ENCODE data around the gene NCBP2.
A peak's percentile ranks its signal among the peaks of the same experiment; 100 is the strongest.

Gene NCBP2

GRCh38 chr3:196942226-196942914, at the start of gene NCBP2:
NCBP2 (minus strand) TSS chr3:196942528; CDS start chr3:196942503, 25 bp downstream.
- peaks cover 13% of the 10 kb centered on the region for H3K4me1 ChIP-seq (ENCODE audit: insufficient read depth, low read length)
- H3K9me3 ChIP-seq (ENCODE audit: low read length) = no peaks in the 10 kb centered on the region
- peak within 1 kb of the TSS; percentile 96 for H3K9ac ChIP-seq (ENCODE audit: low read length)
- no peaks in the 10 kb centered on the region for H3K27me3 ChIP-seq (ENCODE audit: control insufficient read depth in 1 of 2, insufficient read depth in 2 of 2, low read length in 2 of 2)
- peak within 1 kb of the TSS; percentile 66 to 98 for H3K4me3 ChIP-seq (ENCODE audit: low read depth in 1 of 2, low read length in 2 of 2)
- H3K27ac ChIP-seq (ENCODE audit: low read depth, low read length) = peak within 1 kb of the TSS; percentile 82
- peaks cover 21% of the 10 kb centered on the region for H3K36me3 ChIP-seq (ENCODE audit: insufficient read depth, low read length)

DNA sequence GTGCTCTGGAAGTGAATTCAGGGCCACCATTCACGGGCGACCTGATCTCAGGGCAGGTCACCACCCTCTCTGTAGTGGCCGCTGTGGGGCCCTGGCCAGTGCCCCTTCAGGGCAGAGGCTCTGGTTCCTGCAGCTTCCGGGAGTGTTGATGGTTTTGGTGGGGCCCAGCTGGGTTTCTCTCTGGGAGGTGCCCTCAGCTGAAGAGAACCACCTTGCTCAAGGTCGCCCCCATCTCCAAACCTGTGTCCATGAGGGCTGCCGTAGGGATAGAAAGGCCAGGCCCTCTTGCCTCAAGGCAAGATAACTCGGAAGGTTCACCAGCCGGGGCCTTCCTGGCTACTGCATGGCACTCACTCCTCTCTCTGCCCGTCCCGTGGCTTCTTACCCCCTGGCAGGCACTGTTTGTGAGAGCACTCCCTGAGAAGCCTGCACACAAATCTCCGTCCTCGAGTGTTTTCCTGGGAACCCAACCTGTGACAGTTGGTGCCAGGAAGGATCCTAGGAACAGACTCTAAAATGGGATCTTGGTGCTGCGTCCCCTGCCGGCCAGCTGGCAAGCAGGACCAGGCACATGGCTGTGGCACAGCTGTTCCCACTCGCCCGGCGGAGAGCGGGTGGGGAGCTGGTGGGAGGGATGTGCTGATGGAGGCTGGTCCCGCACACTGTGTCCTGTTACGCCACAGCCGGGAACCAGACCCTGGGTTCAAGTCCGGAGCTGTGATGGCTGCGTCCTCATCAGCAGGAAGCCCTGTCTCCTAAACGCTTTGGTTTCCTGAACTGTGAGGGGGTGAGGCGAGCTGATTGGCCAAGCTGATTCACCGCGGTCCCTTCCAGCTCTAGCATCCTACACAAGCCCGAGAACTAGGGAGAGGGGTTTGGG, 49.5 kb upstream of the NCBP2 start:
- no peak overlapping the region for H3K4me3 ChIP-seq (ENCODE audit: low read depth in 1 of 2, low read length in 2 of 2)
- H3K4me1 ChIP-seq (ENCODE audit: insufficient read depth, low read length) = no peaks in the 10 kb centered on the region
- H3K36me3 ChIP-seq (ENCODE audit: insufficient read depth, low read length) = no peaks in the 10 kb centered on the region
- H3K9me3 ChIP-seq (ENCODE audit: low read length) = no peaks in the 10 kb centered on the region
- H3K27me3 ChIP-seq (ENCODE audit: control insufficient read depth in 1 of 2, insufficient read depth in 2 of 2, low read length in 2 of 2) = no peaks in the 10 kb centered on the region
- H3K27ac ChIP-seq (ENCODE audit: low read depth, low read length) = no peak overlapping the region
- no peak overlapping the region for H3K9ac ChIP-seq (ENCODE audit: low read length)

DNA sequence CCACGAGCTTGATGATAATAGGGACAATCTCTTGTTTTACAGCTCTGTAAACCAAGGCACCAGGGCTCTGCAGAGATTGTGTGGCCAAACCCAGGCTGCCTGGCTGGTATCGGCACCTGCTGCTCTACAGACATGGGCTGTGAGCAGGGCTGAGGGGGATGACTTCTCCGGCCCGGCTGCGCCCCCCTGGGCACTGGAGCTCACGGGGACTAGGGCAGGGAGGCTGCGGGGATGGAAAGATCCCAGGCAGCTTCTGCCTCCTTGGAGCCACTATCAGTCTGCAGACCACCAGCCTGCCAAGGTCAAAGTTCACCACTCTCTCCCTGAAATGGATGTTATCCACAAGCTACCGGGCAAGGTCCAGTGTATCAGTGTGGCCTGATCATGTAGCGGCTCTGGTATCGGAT, 48.3 kb upstream of the NCBP2 start:
- Histone ChIP-seq H3K4me1 (ENCODE audit: insufficient read depth, low read length) (no peaks in the 10 kb centered on the region), H3K27me3 (ENCODE audit: control insufficient read depth in 1 of 2, insufficient read depth in 2 of 2, low read length in 2 of 2) (no peaks in the 10 kb centered on the region), H3K27ac (ENCODE audit: low read depth, low read length) (no peak overlapping the region), H3K4me3 (ENCODE audit: low read depth in 1 of 2, low read length in 2 of 2) (no peak overlapping the region), H3K9ac (ENCODE audit: low read length) (no peak overlapping the region), H3K36me3 (ENCODE audit: insufficient read depth, low read length) (no peaks in the 10 kb centered on the region), H3K9me3 (ENCODE audit: low read length) (no peaks in the 10 kb centered on the region)

DNA sequence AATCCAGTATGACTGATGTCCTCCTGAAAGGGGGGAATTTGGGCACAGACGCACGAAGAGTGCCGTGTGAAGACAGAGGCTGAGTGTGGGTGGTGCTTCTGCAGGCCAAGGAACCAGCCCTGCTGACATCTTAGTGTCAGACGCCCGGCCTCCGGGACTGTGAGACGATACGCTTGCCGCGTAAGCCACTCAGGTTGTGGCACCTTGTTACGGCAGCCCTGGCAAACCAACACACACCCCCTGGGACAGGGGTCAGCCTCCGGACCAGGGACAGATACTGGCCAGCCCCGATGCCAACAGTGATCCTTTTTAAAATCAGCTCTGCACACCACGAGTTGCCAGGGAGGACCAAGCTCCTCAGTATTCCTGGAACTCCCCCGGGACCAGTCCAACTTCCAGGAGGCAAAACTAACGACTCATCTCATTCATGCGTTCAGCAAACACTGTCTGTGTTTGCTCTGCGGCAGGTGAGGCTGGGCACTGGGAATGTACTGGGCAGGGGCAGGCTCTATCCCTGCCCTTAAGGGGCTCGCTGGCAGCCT, 47.5 kb upstream of the NCBP2 start:
- Histone ChIP-seq H3K9me3 (ENCODE audit: low read length) (no peaks in the 10 kb centered on the region), H3K27ac (ENCODE audit: low read depth, low read length) (no peak overlapping the region), H3K4me3 (ENCODE audit: low read depth in 1 of 2, low read length in 2 of 2) (no peak overlapping the region), H3K4me1 (ENCODE audit: insufficient read depth, low read length) (no peaks in the 10 kb centered on the region), H3K27me3 (ENCODE audit: control insufficient read depth in 1 of 2, insufficient read depth in 2 of 2, low read length in 2 of 2) (no peaks in the 10 kb centered on the region), H3K36me3 (ENCODE audit: insufficient read depth, low read length) (no peaks in the 10 kb centered on the region), H3K9ac (ENCODE audit: low read length) (no peak overlapping the region)

- Histone ChIP-seq H3K36me3 (ENCODE audit: insufficient read depth, low read length) (no peaks in the 10 kb centered on the region), H3K4me3 (ENCODE audit: low read depth in 1 of 2, low read length in 2 of 2) (no peak overlapping the region), H3K27ac (ENCODE audit: low read depth, low read length) (no peak overlapping the region), H3K27me3 (ENCODE audit: control insufficient read depth in 1 of 2, insufficient read depth in 2 of 2, low read length in 2 of 2) (no peaks in the 10 kb centered on the region), H3K9ac (ENCODE audit: low read length) (no peak overlapping the region), H3K4me1 (ENCODE audit: insufficient read depth, low read length) (no peaks in the 10 kb centered on the region), H3K9me3 (ENCODE audit: low read length) (no peaks in the 10 kb centered on the region)
These were observed 46.1 kb upstream of the NCBP2 start for GRCh38 chr3:196988241-196989029.

DNA sequence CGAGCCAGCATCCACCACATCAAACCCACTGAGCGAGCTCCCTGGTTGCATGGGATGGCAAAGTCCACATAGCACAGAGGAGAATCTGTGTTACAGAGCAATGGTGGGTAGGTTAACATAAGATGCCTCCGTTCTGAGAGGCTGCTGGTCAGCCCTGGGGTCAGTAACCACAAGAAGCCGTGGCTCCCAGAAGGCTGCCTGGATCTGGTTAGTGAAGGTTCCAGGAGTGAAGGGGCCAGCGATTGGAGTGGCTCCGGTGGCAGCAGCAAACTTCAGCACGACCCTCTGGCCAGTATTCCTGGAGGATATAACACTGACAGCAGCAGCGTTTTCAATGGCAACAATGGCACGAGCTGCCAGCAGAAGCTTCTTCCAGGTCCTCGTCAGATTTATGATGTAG, 44.7 kb upstream of the NCBP2 start:
- Histone ChIP-seq H3K4me1 (ENCODE audit: insufficient read depth, low read length) (no peaks in the 10 kb centered on the region), H3K4me3 (ENCODE audit: low read depth in 1 of 2, low read length in 2 of 2) (no peak overlapping the region), H3K27ac (ENCODE audit: low read depth, low read length) (no peak overlapping the region), H3K27me3 (ENCODE audit: control insufficient read depth in 1 of 2, insufficient read depth in 2 of 2, low read length in 2 of 2) (no peaks in the 10 kb centered on the region), H3K36me3 (ENCODE audit: insufficient read depth, low read length) (no peaks in the 10 kb centered on the region), H3K9ac (ENCODE audit: low read length) (no peak overlapping the region), H3K9me3 (ENCODE audit: low read length) (no peaks in the 10 kb centered on the region)

- no peaks in the 10 kb centered on the region for H3K36me3 ChIP-seq (ENCODE audit: insufficient read depth, low read length)
- H3K27ac ChIP-seq (ENCODE audit: low read depth, low read length) = no peak overlapping the region
- H3K4me1 ChIP-seq (ENCODE audit: insufficient read depth, low read length) = no peaks in the 10 kb centered on the region
- no peak overlapping the region for H3K9ac ChIP-seq (ENCODE audit: low read length)
- no peak overlapping the region for H3K4me3 ChIP-seq (ENCODE audit: low read depth in 1 of 2, low read length in 2 of 2)
- H3K27me3 ChIP-seq (ENCODE audit: control insufficient read depth in 1 of 2, insufficient read depth in 2 of 2, low read length in 2 of 2) = no peaks in the 10 kb centered on the region
- no peaks in the 10 kb centered on the region for H3K9me3 ChIP-seq (ENCODE audit: low read length)
These were observed 43.9 kb upstream of the NCBP2 start for GRCh38 chr3:196985954-196986885.

DNA sequence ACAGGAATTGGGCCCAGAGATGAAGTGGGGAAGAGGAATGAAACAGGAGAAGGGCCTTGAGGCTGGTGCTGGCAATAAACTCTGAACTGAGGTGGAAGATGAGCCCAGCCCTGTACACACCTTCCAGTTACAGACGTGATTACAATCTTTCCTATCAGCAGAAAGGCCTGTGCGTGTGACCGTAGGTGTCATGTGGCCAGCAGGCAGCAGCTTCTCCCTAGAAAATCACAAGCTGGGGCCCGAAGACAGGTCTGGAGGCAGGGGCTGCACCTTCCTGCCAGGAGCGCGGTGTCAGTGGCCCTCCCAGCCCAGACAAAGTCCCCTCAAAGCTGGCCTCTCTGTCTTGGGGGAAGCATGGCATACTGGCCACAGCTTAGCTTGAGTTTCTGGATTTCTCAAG, 43.0 kb upstream of the NCBP2 start:
- H3K9me3 ChIP-seq (ENCODE audit: low read length) = no peaks in the 10 kb centered on the region
- H3K27ac ChIP-seq (ENCODE audit: low read depth, low read length) = no peak overlapping the region
- H3K36me3 ChIP-seq (ENCODE audit: insufficient read depth, low read length) = no peaks in the 10 kb centered on the region
- no peak overlapping the region for H3K9ac ChIP-seq (ENCODE audit: low read length)
- H3K4me1 ChIP-seq (ENCODE audit: insufficient read depth, low read length) = no peaks in the 10 kb centered on the region
- H3K27me3 ChIP-seq (ENCODE audit: control insufficient read depth in 1 of 2, insufficient read depth in 2 of 2, low read length in 2 of 2) = no peaks in the 10 kb centered on the region
- no peak overlapping the region for H3K4me3 ChIP-seq (ENCODE audit: low read depth in 1 of 2, low read length in 2 of 2)

GRCh38 chr3:196983186-196983585, 40.9 kb upstream of the NCBP2 start:
- H3K9me3 ChIP-seq (ENCODE audit: low read length) = no peaks in the 10 kb centered on the region
- no peak overlapping the region for H3K27ac ChIP-seq (ENCODE audit: low read depth, low read length)
- H3K9ac ChIP-seq (ENCODE audit: low read length) = no peak overlapping the region
- H3K4me3 ChIP-seq (ENCODE audit: low read depth in 1 of 2, low read length in 2 of 2) = no peak overlapping the region
- peaks cover 6% of the 10 kb centered on the region for H3K4me1 ChIP-seq (ENCODE audit: insufficient read depth, low read length)
- no peaks in the 10 kb centered on the region for H3K36me3 ChIP-seq (ENCODE audit: insufficient read depth, low read length)
- H3K27me3 ChIP-seq (ENCODE audit: control insufficient read depth in 1 of 2, insufficient read depth in 2 of 2, low read length in 2 of 2) = no peaks in the 10 kb centered on the region

GRCh38 chr3:196981657-196982056, 39.3 kb upstream of the NCBP2 start:
- H3K27ac ChIP-seq (ENCODE audit: low read depth, low read length) = no peak overlapping the region
- no peaks in the 10 kb centered on the region for H3K9me3 ChIP-seq (ENCODE audit: low read length)
- no peaks in the 10 kb centered on the region for H3K27me3 ChIP-seq (ENCODE audit: control insufficient read depth in 1 of 2, insufficient read depth in 2 of 2, low read length in 2 of 2)
- H3K36me3 ChIP-seq (ENCODE audit: insufficient read depth, low read length) = no peaks in the 10 kb centered on the region
- no peak overlapping the region for H3K4me3 ChIP-seq (ENCODE audit: low read depth in 1 of 2, low read length in 2 of 2)
- H3K4me1 ChIP-seq (ENCODE audit: insufficient read depth, low read length) = peaks cover 6% of the 10 kb centered on the region
- H3K9ac ChIP-seq (ENCODE audit: low read length) = no peak overlapping the region
